Astrocyte (in vitro differentiated cells and primary cell): ENCODE data around the gene MAML2. TPM values are rescaled to one million over a fixed set of nuclear protein-coding genes. Genes with fewer than 3 reads are reported as not detected.
A peak's percentile ranks its signal among the peaks of the same experiment; 100 is the strongest.

Experiments
- DNase-seq: peaks from one replicate; pipeline ENCODE4 v3.0.0-alpha.2; 2010; ENCODE audit warnings: low read depth
- FAIRE-seq: peaks from 2 replicates; lab custom pipeline; 2011; peaks lifted over from hg19 to GRCh38; lab: Jason Lieb, UNC
- H2AFZ ChIP-seq: 2 replicates; pipeline ENCODE4 v1.6.0; 2012; ENCODE audit warnings: low read depth, low read length, inconsistent platforms
- H3K27ac ChIP-seq: 2 replicates; pipeline ENCODE4 v1.5.1; 2011; ENCODE audit warnings: low read depth, low read length, inconsistent platforms
- H3K27me3 ChIP-seq: 2 replicates; pipeline ENCODE4 v1.6.0; 2011; ENCODE audit warnings: low read length, inconsistent platforms; ENCODE audit not compliant: insufficient read depth
- H3K36me3 ChIP-seq: 2 replicates; pipeline ENCODE4 v1.5.1; 2011; ENCODE audit warnings: low read length, inconsistent platforms; ENCODE audit not compliant: insufficient read depth
- H3K4me1 ChIP-seq: 2 replicates; pipeline ENCODE4 v1.5.1; 2011; ENCODE audit warnings: low read length, inconsistent platforms; ENCODE audit not compliant: insufficient read depth
- H3K4me2 ChIP-seq: 2 replicates; pipeline ENCODE4 v1.6.0; 2012; ENCODE audit warnings: low read length, inconsistent platforms
- H3K4me3 ChIP-seq: 2 replicates; pipeline ENCODE4 v1.5.1; 2011; ENCODE audit warnings: low read depth, mild to moderate bottlenecking, low read length, inconsistent platforms; ENCODE audit not compliant: insufficient read depth
- H3K79me2 ChIP-seq: 2 replicates; pipeline ENCODE4 v1.6.0; 2012; ENCODE audit warnings: mild to moderate bottlenecking, low read length, inconsistent platforms; ENCODE audit not compliant: insufficient read depth
- H3K9ac ChIP-seq: 2 replicates; pipeline ENCODE4 v1.6.0; 2012; ENCODE audit warnings: mild to moderate bottlenecking, low read length, inconsistent platforms
- H3K9me3 ChIP-seq: 2 replicates; pipeline ENCODE4 v1.5.1; 2012; ENCODE audit warnings: low read depth, mild to moderate bottlenecking, low read length, inconsistent platforms; ENCODE audit not compliant: insufficient read depth
- H4K20me1 ChIP-seq: 2 replicates; pipeline ENCODE4 v1.6.0; 2012; ENCODE audit warnings: low read length, inconsistent platforms; ENCODE audit not compliant: insufficient read depth
- H3K27ac Mint-ChIP-seq: one replicate; pipeline ENCODE4 v1.8.0; 2021; ENCODE audit warnings: mild to moderate bottlenecking, mixed read lengths; ENCODE audit not compliant: unreplicated experiment
- H3K27me3 Mint-ChIP-seq: one replicate; pipeline ENCODE4 v1.8.0; 2021; ENCODE audit warnings: low read depth, mixed read lengths; ENCODE audit not compliant: unreplicated experiment
- H3K36me3 Mint-ChIP-seq: one replicate; pipeline ENCODE4 v1.8.0; 2021; ENCODE audit warnings: low read depth, mixed read lengths; ENCODE audit not compliant: unreplicated experiment
- H3K4me1 Mint-ChIP-seq: one replicate; pipeline ENCODE4 v1.8.0; 2021; ENCODE audit warnings: low read depth, mixed read lengths; ENCODE audit not compliant: unreplicated experiment
- H3K4me3 Mint-ChIP-seq: one replicate; pipeline ENCODE4 v1.8.0; 2021; ENCODE audit warnings: mild to moderate bottlenecking, moderate library complexity, mixed read lengths; ENCODE audit not compliant: unreplicated experiment
- H3K9me3 Mint-ChIP-seq: one replicate; pipeline ENCODE4 v1.8.0; 2021; ENCODE audit warnings: mild to moderate bottlenecking, mixed read lengths; ENCODE audit not compliant: unreplicated experiment
- EZH2 ChIP-seq: IDR thresholded peaks from 2 replicates; pipeline ENCODE4 v1.6.1; 2012; ENCODE audit warnings: mild to moderate bottlenecking, low read length, inconsistent platforms; ENCODE audit not compliant: insufficient read depth
- total RNA-seq: library from RNA; stranded (reverse); gene quantifications from 2 replicates; pipeline ENCODE4 v1.2.1, GENCODE V29; 2021
- TF ChIP-seq, protein P1 (sequence below): IDR thresholded peaks from 2 replicates; pipeline ENCODE4 v1.5.1; 2011; ENCODE audit warnings: low read depth, mild to moderate bottlenecking, inconsistent platforms, low read length, moderate library complexity; ENCODE audit not compliant: insufficient read depth

MAML2 gene
- total RNA-seq, 1 donor from 2014 or later: 27.4 TPM

DNA sequence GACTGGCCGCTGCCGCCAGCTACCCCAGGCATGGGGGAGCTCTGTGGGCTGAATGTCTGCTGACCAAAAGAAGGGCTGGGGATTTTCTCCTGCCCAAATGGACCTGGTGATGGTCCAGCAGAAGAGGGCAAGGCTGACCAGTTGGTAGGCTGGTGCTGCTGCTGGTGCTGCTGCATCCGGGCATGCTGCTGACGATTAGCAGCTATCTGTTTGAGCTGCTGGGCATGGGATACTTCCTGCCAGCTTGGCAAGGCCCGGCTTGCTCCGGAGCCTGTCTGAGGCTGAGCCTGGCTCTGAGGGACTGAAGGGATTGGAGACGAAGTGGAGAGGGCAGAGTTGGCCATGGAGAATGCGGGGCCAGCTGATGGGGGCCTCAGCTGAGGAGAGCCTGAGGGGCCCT, 250.5 kb downstream of the MAML2 start:
- Mint-ChIP-seq H3K4me1 (peaks cover 50% of the 10 kb centered on the region), H3K27ac (no peak overlapping the region)

DNA sequence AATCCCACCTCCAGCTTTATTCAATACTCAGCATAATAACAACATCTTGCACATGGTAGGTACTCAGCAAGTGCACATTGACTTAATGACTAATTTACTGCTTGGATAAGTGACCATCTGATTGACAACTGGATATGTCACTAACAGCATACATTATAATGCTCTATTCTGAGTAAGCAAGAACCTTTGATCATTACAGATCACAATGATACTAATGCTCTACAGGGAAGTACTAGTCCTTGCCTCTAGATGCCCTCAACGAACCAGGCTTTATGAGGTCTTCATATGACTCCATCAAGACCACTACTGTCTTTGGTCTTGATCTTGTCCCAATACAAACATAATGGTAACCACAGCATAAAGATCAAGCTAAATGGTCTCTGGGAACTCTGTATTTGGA, 251.5 kb downstream of the MAML2 start:
- H3K27ac Mint-ChIP-seq: no peak overlapping the region
- H3K27me3 Mint-ChIP-seq: no peaks in the 10 kb centered on the region
- Histone ChIP-seq H3K4me2 (no peak overlapping the region), H3K27ac (no peak overlapping the region), H3K9me3 (no peaks in the 10 kb centered on the region), H3K4me3 (no peak overlapping the region), H3K9ac (no peak overlapping the region), H3K27me3 (no peaks in the 10 kb centered on the region), H3K36me3 (peaks cover 11% of the 10 kb centered on the region), H3K4me1 (peaks cover 15% of the 10 kb centered on the region), H3K79me2 (peaks cover 44% of the 10 kb centered on the region), H4K20me1 (peaks cover 13% of the 10 kb centered on the region), H2AFZ (no peak overlapping the region)
- H3K4me3 Mint-ChIP-seq: no peak overlapping the region
- H3K4me1 Mint-ChIP-seq: peaks cover 43% of the 10 kb centered on the region
- no peak for DNase-seq
- peak; percentile 47 for FAIRE-seq
- no peaks in the 10 kb centered on the region for H3K9me3 Mint-ChIP-seq
- H3K36me3 Mint-ChIP-seq: peaks cover 10% of the 10 kb centered on the region
- no peak for TF ChIP-seq EZH2
- TF ChIP-seq, protein P1, sequence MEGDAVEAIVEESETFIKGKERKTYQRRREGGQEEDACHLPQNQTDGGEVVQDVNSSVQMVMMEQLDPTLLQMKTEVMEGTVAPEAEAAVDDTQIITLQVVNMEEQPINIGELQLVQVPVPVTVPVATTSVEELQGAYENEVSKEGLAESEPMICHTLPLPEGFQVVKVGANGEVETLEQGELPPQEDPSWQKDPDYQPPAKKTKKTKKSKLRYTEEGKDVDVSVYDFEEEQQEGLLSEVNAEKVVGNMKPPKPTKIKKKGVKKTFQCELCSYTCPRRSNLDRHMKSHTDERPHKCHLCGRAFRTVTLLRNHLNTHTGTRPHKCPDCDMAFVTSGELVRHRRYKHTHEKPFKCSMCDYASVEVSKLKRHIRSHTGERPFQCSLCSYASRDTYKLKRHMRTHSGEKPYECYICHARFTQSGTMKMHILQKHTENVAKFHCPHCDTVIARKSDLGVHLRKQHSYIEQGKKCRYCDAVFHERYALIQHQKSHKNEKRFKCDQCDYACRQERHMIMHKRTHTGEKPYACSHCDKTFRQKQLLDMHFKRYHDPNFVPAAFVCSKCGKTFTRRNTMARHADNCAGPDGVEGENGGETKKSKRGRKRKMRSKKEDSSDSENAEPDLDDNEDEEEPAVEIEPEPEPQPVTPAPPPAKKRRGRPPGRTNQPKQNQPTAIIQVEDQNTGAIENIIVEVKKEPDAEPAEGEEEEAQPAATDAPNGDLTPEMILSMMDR: no peak

More for the DNA sequence above, 250.5 kb downstream of the MAML2 start:
- H3K9ac ChIP-seq: no peak overlapping the region
- H3K4me2 ChIP-seq: no peak overlapping the region
- H3K27me3 ChIP-seq: no peaks in the 10 kb centered on the region
- no peak overlapping the region for H2AFZ ChIP-seq
- Mint-ChIP-seq H3K4me3 (no peak overlapping the region), H3K36me3 (peaks cover 10% of the 10 kb centered on the region), H3K27me3 (no peaks in the 10 kb centered on the region), H3K9me3 (no peaks in the 10 kb centered on the region)
- H3K9me3 ChIP-seq: no peaks in the 10 kb centered on the region
- peaks cover 15% of the 10 kb centered on the region for H3K4me1 ChIP-seq
- H3K79me2 ChIP-seq: peaks cover 40% of the 10 kb centered on the region
- no peak overlapping the region for H3K4me3 ChIP-seq
- no peak for DNase-seq
- no peak for FAIRE-seq
- H3K36me3 ChIP-seq: peaks cover 8% of the 10 kb centered on the region
- H3K27ac ChIP-seq: no peak overlapping the region
- TF ChIP-seq EZH2: no peak
- TF ChIP-seq, protein P1: no peak
- H4K20me1 ChIP-seq: peaks cover 10% of the 10 kb centered on the region

DNA sequence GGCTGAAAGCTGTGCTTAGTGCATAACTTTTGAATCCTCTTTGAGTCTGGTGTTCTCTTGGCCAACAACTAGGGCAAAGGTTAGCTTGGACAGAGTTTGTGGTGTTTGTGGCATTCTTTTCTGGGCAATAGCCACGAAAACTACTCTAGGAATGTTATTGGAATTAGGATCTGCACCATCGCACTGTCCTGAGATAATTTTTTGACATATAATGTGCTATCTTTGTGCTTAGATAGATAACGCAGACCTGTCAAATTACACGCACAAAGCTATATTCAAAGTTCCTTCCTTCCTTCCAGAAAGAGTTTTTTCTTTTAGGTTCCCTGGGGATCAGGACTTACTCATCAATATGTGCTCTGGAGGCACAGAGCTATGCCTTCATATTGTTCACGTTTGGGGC, 252.3 kb downstream of the MAML2 start:
- no peak overlapping the region for H3K27ac ChIP-seq

More for the DNA sequence above, 252.3 kb downstream of the MAML2 start:
- no peaks in the 10 kb centered on the region for H3K9me3 Mint-ChIP-seq
- Histone ChIP-seq H3K9me3 (no peaks in the 10 kb centered on the region), H3K9ac (no peak overlapping the region), H3K27me3 (no peaks in the 10 kb centered on the region), H3K79me2 (peaks cover 43% of the 10 kb centered on the region), H3K36me3 (peaks cover 11% of the 10 kb centered on the region), H3K4me3 (no peak overlapping the region), H3K4me1 (peaks cover 15% of the 10 kb centered on the region), H4K20me1 (peaks cover 13% of the 10 kb centered on the region), H3K4me2 (peak overlapping the region; percentile 22), H2AFZ (no peak overlapping the region)
- peaks cover 38% of the 10 kb centered on the region for H3K4me1 Mint-ChIP-seq
- H3K27me3 Mint-ChIP-seq: no peaks in the 10 kb centered on the region
- peak; percentile 39 for FAIRE-seq
- peak; percentile 77 for DNase-seq
- no peak overlapping the region for H3K4me3 Mint-ChIP-seq
- no peak for TF ChIP-seq EZH2
- TF ChIP-seq, protein P1: no peak
- peak overlapping the region; percentile 54 for H3K27ac Mint-ChIP-seq
- peaks cover 10% of the 10 kb centered on the region for H3K36me3 Mint-ChIP-seq
